Calu3 (cell line): ENCODE data around the gene PGC. TPM values are rescaled to one million over a fixed set of nuclear protein-coding genes. Genes with fewer than 3 reads are reported as not detected.

Source experiments
- BruUV-seq: library from RNA; stranded (reverse); fragments of 400-500 nt; replicated peaks from 2 replicates; lab custom pipeline; 2021; lab: Mats Ljungman, UMichigan
- CTCF ChIA-PET: fragments of 300-600 bp; sonication (Branson Sonifier 250); formaldehyde crosslinking; loops from one replicate; lab custom pipeline; 2022; ENCODE audit warnings: antibody characterized with exemption; lab: Charles Lee
- DNase-seq: peaks from one replicate; pipeline ENCODE4 v3.0.0; 2022
- H3K27ac Mint-ChIP-seq: one replicate; pipeline ENCODE4 v1.8.0; 2022; ENCODE audit warnings: mixed read lengths; ENCODE audit not compliant: unreplicated experiment
- H3K27me3 Mint-ChIP-seq: one replicate; pipeline ENCODE4 v1.8.0; 2022; ENCODE audit warnings: mixed read lengths; ENCODE audit not compliant: unreplicated experiment
- H3K36me3 Mint-ChIP-seq: one replicate; pipeline ENCODE4 v1.8.0; 2022; ENCODE audit warnings: mild to moderate bottlenecking, moderate library complexity, mixed read lengths; ENCODE audit not compliant: insufficient read depth, unreplicated experiment
- H3K4me1 Mint-ChIP-seq: one replicate; pipeline ENCODE4 v1.8.0; 2022; ENCODE audit warnings: mild to moderate bottlenecking, low read depth, mixed read lengths; ENCODE audit not compliant: unreplicated experiment
- H3K4me3 Mint-ChIP-seq: one replicate; pipeline ENCODE4 v1.8.0; 2022; ENCODE audit warnings: mild to moderate bottlenecking, low read depth, moderate library complexity, mixed read lengths; ENCODE audit not compliant: unreplicated experiment
- H3K9me3 Mint-ChIP-seq: one replicate; pipeline ENCODE4 v1.8.0; 2022; ENCODE audit warnings: low read depth, mixed read lengths; ENCODE audit not compliant: unreplicated experiment
- intact Hi-C: fragments of 100-400 bp; cut with micrococcal nuclease; formaldehyde crosslinking; loops from one replicate; pipeline ENCODE4 v1.10.0; 2022; ENCODE audit not compliant: unreplicated experiment
- total RNA-seq: library from RNA; stranded (reverse); gene quantifications from 2 replicates; pipeline ENCODE4 v1.2.3, GENCODE V29; 2022
- TF ChIP-seq, protein P1 (sequence below): fragments of 200-600 bp; IDR thresholded peaks from one replicate; pipeline ENCODE4 v1.8.0; 2022; ENCODE audit warnings: antibody characterized with exemption; ENCODE audit not compliant: unreplicated experiment

Gene PGC
- total RNA-seq, 1 experiment from 2014 or later: not detected

DNA sequence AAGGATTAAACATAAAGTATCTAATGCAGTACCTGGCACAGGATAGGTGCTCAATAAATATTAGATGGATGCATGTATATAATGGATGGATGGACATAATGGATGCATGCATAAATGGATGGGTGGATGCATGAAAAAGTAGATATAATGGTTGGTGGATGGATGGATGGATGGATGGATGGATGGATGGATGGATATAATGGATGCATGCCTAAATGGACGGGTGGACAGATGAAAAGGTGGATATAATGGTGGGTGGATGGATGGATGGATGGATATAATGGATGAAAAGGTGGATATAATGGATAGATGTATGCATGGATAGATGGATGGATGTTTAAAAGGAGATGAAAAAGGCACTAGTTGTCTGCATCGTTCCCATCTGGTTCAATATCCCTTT is 37.8 kb downstream of the PGC start:
- DNase-seq: no peak
- BruUV-seq: no TSS peak
- TF ChIP-seq, protein P1, sequence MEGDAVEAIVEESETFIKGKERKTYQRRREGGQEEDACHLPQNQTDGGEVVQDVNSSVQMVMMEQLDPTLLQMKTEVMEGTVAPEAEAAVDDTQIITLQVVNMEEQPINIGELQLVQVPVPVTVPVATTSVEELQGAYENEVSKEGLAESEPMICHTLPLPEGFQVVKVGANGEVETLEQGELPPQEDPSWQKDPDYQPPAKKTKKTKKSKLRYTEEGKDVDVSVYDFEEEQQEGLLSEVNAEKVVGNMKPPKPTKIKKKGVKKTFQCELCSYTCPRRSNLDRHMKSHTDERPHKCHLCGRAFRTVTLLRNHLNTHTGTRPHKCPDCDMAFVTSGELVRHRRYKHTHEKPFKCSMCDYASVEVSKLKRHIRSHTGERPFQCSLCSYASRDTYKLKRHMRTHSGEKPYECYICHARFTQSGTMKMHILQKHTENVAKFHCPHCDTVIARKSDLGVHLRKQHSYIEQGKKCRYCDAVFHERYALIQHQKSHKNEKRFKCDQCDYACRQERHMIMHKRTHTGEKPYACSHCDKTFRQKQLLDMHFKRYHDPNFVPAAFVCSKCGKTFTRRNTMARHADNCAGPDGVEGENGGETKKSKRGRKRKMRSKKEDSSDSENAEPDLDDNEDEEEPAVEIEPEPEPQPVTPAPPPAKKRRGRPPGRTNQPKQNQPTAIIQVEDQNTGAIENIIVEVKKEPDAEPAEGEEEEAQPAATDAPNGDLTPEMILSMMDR: no peak
- intact Hi-C loops: no loop called here
- CTCF ChIA-PET: interaction anchor here (0.9 kb wide), 1 partner anchor 14 kb away, joined by 4 read pairs; no protein-coding TSS in a partner anchor
- peaks cover 20% of the 10 kb centered on the region for H3K4me1 Mint-ChIP-seq
- H3K27ac Mint-ChIP-seq: no peak overlapping the region
- H3K36me3 Mint-ChIP-seq: no peaks in the 10 kb centered on the region
- H3K9me3 Mint-ChIP-seq: no peaks in the 10 kb centered on the region
- no peaks in the 10 kb centered on the region for H3K27me3 Mint-ChIP-seq
- H3K4me3 Mint-ChIP-seq: no peak overlapping the region

DNA sequence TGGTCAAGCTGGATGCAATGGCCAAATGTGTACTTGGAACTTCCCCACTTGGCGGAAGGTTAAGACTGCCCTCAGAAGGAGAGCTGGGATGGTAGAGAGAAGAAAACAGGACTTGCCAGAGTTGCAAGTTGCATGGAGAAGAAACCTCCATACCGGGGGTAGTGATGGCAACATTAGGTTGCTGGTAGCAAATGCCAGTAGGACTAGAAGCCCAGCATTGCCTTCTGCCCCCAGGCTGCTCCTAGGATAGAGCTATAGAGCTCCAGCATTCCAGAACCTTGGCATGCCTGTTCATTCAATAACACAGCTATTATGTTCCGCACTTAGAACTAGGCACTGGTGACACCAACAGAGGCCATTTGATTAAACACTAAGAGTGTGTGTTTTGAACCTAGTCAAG is 38.3 kb downstream of the PGC start:
- peaks cover 15% of the 10 kb centered on the region for H3K4me1 Mint-ChIP-seq
- TF ChIP-seq, protein P1: no peak
- H3K4me3 Mint-ChIP-seq: no peak overlapping the region
- intact Hi-C loops: no loop called here
- no peaks in the 10 kb centered on the region for H3K9me3 Mint-ChIP-seq
- H3K27me3 Mint-ChIP-seq: no peaks in the 10 kb centered on the region
- CTCF ChIA-PET: interaction anchor here (0.9 kb wide), 1 partner anchor 15 kb away, joined by 4 read pairs; no protein-coding TSS in a partner anchor
- no peak for DNase-seq
- BruUV-seq: no TSS peak
- no peak overlapping the region for H3K27ac Mint-ChIP-seq
- H3K36me3 Mint-ChIP-seq: no peaks in the 10 kb centered on the region

DNA sequence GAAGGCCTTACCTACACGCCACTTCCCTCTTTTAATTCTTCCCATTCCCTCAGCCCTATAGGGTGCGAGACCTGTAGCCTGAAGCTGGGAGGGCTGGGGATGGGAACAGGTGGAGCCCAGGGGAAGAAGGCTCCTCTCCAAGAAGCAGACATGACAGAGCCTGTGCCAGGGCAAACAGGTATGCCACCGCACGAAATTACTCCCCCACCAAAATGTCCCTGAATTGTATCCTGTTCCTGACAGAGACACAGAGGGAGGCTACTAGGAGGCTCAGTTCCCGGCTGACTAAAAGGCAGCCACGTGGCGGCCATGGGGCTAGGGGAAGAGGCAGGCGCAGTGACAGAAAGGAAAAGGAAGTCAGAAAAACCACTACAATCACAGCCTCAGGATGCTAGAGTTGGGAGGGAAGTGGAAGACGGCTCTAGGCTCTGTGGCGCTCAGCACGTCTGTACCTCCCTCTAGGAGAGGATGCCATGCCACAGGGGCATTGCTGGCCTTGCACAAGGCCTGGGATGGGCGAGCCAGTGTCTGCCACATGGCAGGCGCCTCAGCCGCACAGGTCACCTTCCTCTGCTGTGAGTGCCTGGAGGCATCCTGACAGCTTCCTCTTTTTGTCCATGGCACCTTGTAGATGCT is 39.5 kb downstream of the PGC start:
- no peak overlapping the region for H3K4me3 Mint-ChIP-seq
- peaks cover 4% of the 10 kb centered on the region for H3K4me1 Mint-ChIP-seq
- H3K27me3 Mint-ChIP-seq: no peaks in the 10 kb centered on the region
- no peaks in the 10 kb centered on the region for H3K9me3 Mint-ChIP-seq
- no peak overlapping the region for H3K27ac Mint-ChIP-seq
- CTCF ChIA-PET: interaction anchor here (1.1 kb wide), 1 partner anchor 34 kb away, joined by 3 read pairs; no protein-coding TSS in a partner anchor
- no TSS peak for BruUV-seq
- intact Hi-C loops: no loop called here
- TF ChIP-seq, protein P1: no peak
- H3K36me3 Mint-ChIP-seq: no peaks in the 10 kb centered on the region
- no peak for DNase-seq

DNA sequence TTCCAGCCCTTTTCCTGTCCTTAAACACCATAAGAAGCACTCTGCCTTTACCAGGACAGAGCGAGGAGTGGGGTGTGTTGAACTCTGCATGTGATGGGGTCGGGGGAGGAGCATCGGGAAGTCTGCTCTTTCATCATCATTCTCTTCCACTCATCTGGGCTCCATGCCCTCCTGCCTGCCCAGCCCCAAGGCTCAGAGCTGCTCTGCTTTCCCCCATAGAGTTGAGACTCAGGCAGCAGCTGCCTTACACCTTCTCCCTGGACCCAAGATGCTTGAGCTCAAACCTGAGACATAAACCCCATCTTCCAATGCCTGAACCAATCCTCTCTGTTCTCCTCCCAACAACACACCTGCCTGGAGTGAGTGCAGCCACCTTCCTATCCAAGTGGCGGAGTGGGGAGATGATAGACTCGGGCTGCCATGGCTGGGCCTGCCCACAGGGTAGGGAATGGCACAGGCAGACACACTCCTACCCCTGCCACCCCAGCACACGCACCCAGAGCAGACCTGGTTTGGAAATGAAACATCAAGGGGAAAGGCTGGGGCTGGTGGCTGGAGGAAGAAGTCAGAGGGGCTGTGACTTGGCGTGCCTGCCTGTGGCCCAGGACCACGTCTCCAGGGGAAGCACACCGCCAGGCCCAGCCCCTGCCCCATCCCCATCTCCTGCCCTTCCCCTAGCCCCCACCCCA is 40.2 kb downstream of the PGC start:
- H3K4me1 Mint-ChIP-seq: no peaks in the 10 kb centered on the region
- H3K9me3 Mint-ChIP-seq: no peaks in the 10 kb centered on the region
- H3K4me3 Mint-ChIP-seq: no peak overlapping the region
- no peaks in the 10 kb centered on the region for H3K36me3 Mint-ChIP-seq
- H3K27me3 Mint-ChIP-seq: no peaks in the 10 kb centered on the region
- TF ChIP-seq, protein P1: no peak
- BruUV-seq: no TSS peak
- no peak for DNase-seq
- intact Hi-C loops: no loop called here
- CTCF ChIA-PET: interaction anchor here (1.1 to 1.3 kb wide), 2 partner anchors 18 to 35 kb away, joined by 3 read pairs; no protein-coding TSS in a partner anchor
- H3K27ac Mint-ChIP-seq: no peak overlapping the region
